ENCODE measurements around the gene SIM2. TPM values are rescaled to one million over a fixed set of nuclear protein-coding genes. Genes with fewer than 3 reads are reported as not detected.
A peak's percentile ranks its signal among the peaks of the same experiment; 100 is the strongest.

SIM2 gene
- total and polyA plus RNA-seq, 2 of the 13 experiments (the other 11 are each of a cell fraction or from before 2014, with no cell fraction given): 0.36 to 0.53 TPM

DNA sequence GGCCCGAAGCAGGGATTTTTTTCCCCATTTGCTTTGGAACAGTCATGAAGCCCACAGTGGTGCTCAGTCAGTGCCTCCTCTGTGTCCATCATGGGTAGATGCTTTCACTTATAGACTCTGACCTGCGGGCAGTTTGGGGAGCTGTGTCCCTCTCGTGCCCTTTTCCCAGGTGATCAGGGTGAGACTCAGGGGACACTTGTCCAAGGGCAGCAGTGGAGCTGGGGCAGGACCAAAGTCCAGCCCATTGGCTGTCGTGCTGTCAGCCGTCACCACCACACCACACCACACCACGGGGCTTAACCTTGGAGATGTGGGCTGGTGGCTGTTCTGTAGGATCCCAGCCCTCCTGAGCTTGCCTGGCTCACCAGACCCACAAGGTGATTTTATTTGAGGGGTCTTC, 34.9 kb downstream of the SIM2 start (continued):
- TF ChIP-seq, protein P1, sequence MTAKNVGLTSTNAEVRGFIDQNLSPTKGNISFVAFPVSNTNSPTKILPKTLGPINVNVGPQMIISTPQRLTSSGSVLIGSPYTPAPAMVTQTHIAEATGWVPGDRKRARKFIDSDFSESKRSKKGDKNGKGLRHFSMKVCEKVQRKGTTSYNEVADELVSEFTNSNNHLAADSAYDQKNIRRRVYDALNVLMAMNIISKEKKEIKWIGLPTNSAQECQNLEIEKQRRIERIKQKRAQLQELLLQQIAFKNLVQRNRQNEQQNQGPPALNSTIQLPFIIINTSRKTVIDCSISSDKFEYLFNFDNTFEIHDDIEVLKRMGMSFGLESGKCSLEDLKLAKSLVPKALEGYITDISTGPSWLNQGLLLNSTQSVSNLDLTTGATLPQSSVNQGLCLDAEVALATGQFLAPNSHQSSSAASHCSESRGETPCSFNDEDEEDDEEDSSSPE (CRISPR knock-in tag; IDR thresholded peaks at IDR 0.05): no peak
- TF ChIP-seq ATF1 (CRISPR knock-in tag; IDR thresholded peaks at IDR 0.05) (no peak), NR2F6 (IDR thresholded peaks at IDR 0.05) (no peak), NR2F6 (CRISPR knock-in tag; IDR thresholded peaks at IDR 0.05) (no peak; the same call in 1 of the 2 replicates), NFIB (CRISPR knock-in tag; IDR thresholded peaks at IDR 0.05; ENCODE audit: borderline replicate concordance) (no peak), LCORL (IDR thresholded peaks at IDR 0.05) (no peak), LCORL (CRISPR knock-in tag; IDR thresholded peaks at IDR 0.05) (peak; percentile 48; the same call in 1 of the 2 replicates), SIX4 (CRISPR knock-in tag; IDR thresholded peaks at IDR 0.05) (no peak), ZFYVE20 (CRISPR knock-in tag; IDR thresholded peaks at IDR 0.05; ENCODE audit: borderline replicate concordance, low read depth) (no peak), ZSCAN25 (CRISPR knock-in tag; IDR thresholded peaks at IDR 0.05) (no peak)
- TF ChIP-seq, protein P2, sequence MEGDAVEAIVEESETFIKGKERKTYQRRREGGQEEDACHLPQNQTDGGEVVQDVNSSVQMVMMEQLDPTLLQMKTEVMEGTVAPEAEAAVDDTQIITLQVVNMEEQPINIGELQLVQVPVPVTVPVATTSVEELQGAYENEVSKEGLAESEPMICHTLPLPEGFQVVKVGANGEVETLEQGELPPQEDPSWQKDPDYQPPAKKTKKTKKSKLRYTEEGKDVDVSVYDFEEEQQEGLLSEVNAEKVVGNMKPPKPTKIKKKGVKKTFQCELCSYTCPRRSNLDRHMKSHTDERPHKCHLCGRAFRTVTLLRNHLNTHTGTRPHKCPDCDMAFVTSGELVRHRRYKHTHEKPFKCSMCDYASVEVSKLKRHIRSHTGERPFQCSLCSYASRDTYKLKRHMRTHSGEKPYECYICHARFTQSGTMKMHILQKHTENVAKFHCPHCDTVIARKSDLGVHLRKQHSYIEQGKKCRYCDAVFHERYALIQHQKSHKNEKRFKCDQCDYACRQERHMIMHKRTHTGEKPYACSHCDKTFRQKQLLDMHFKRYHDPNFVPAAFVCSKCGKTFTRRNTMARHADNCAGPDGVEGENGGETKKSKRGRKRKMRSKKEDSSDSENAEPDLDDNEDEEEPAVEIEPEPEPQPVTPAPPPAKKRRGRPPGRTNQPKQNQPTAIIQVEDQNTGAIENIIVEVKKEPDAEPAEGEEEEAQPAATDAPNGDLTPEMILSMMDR (CRISPR knock-in tag; IDR thresholded peaks at IDR 0.05): no peak
- TF ChIP-seq, protein P3, sequence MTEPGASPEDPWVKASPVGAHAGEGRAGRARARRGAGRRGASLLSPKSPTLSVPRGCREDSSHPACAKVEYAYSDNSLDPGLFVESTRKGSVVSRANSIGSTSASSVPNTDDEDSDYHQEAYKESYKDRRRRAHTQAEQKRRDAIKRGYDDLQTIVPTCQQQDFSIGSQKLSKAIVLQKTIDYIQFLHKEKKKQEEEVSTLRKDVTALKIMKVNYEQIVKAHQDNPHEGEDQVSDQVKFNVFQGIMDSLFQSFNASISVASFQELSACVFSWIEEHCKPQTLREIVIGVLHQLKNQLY (CRISPR knock-in tag; IDR thresholded peaks at IDR 0.05): no peak
- TF ChIP-seq, protein P4, sequence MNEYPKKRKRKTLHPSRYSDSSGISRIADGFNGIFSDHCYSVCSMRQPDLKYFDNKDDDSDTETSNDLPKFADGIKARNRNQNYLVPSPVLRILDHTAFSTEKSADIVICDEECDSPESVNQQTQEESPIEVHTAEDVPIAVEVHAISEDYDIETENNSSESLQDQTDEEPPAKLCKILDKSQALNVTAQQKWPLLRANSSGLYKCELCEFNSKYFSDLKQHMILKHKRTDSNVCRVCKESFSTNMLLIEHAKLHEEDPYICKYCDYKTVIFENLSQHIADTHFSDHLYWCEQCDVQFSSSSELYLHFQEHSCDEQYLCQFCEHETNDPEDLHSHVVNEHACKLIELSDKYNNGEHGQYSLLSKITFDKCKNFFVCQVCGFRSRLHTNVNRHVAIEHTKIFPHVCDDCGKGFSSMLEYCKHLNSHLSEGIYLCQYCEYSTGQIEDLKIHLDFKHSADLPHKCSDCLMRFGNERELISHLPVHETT (CRISPR knock-in tag; conservative IDR thresholded peaks at IDR 0.05): no peak

All from HepG2 (cell line).